Suprapubic skin (tissue), 4 donors: ENCODE results near the gene CENPA. TPM values are rescaled to one million over a fixed set of nuclear protein-coding genes. Genes with fewer than 3 reads are reported as not detected.
"Not testable (repeated sequence)": the region's sequence is repeated elsewhere in the genome, so short reads cannot be mapped to it uniquely, and the experiment has no call there.

ENCODE experiments used
- DNase-seq, 2 donors: peaks; one replicate each; pipeline ENCODE4 v3.0.0-alpha.2; 2019; ENCODE audit warnings: low spot score in 2 of 2
- H3K27ac ChIP-seq: fragments of 200-600 bp; sonication (generic); one replicate; pipeline ENCODE4 v1.5.1; 2019
- H3K27me3 ChIP-seq: fragments of 200-600 bp; sonication (generic); one replicate; pipeline ENCODE4 v1.5.1; 2019
- H3K36me3 ChIP-seq: fragments of 200-600 bp; sonication (generic); one replicate; pipeline ENCODE4 v1.5.1; 2019
- H3K4me1 ChIP-seq: fragments of 200-600 bp; sonication (generic); one replicate; pipeline ENCODE4 v1.5.1; 2019
- H3K4me3 ChIP-seq: fragments of 200-600 bp; sonication (generic); one replicate; pipeline ENCODE4 v1.5.1; 2019; ENCODE audit warnings: mild to moderate bottlenecking
- H3K9me3 ChIP-seq: fragments of 200-600 bp; sonication (generic); one replicate; pipeline ENCODE4 v1.5.1; 2019
- EP300 ChIP-seq: sonication (generic); formaldehyde crosslinking; IDR thresholded peaks from one replicate; pipeline ENCODE4 v1.6.1; 2017; ENCODE audit warnings: antibody characterized with exemption
- POLR2A ChIP-seq, 2 donors: fragments of 450-650 bp; IDR thresholded peaks; one replicate each; pipeline ENCODE4 v1.6.1; 2017; ENCODE audit warnings: antibody characterized with exemption in 2 of 2, mild to moderate bottlenecking in 2 of 2, moderate library complexity in 2 of 2
- POLR2AphosphoS5 ChIP-seq, 3 donors: sonication (generic); formaldehyde crosslinking; IDR thresholded peaks; one replicate each; pipeline ENCODE4 v1.6.1; 2017; ENCODE audit warnings: antibody characterized with exemption in 3 of 3
- whole genome bisulfite sequencing: methylation state at CpG from one replicate; pipeline ENCODE4 v1.1.5; 2018; 5-methylcytosine and 5-hydroxymethylcytosine counted together
- total RNA-seq, 4 donors: library from RNA; depleted of rRNA; stranded (reverse); fragments of >200 nt; gene quantifications; one replicate each; pipeline ENCODE4 v1.1.0, GENCODE V29; 2016
- TF ChIP-seq, protein P1 (sequence below), 2 donors: fragments of 200-600 bp in 1 of 2; fragments of 450-650 bp in 1 of 2; sonication (generic) in 1 of 2; IDR thresholded peaks; one replicate each; pipeline ENCODE4 v1.5.1; 2016 to 2019; ENCODE audit warnings: antibody characterized with exemption in 2 of 2, mild to moderate bottlenecking in 1 of 2, moderate library complexity in 1 of 2

Gene CENPA
- total RNA-seq, 4 donors from 2014 or later: 1.9 to 3.9 (median 3.0) TPM

GRCh38 chr2:26758790-26759321, 27.0 kb upstream of the CENPA start:
- Histone ChIP-seq H3K4me1 (peaks cover 18% of the 10 kb centered on the region), H3K27ac (peak overlapping the region; percentile 52)
- WGBS: 74% methylated on average over 7 of the region's 7 CpGs

GRCh38 chr2:26759845-26760244, 26.0 kb upstream of the CENPA start:
- Histone ChIP-seq H3K36me3 (no peaks in the 10 kb centered on the region), H3K4me3 (no peak overlapping the region), H3K27me3 (no peaks in the 10 kb centered on the region), H3K9me3 (no peaks in the 10 kb centered on the region), H3K4me1 (peaks cover 22% of the 10 kb centered on the region), H3K27ac (no peak overlapping the region)
- TF ChIP-seq EP300: no peak
- TF ChIP-seq, protein P1, sequence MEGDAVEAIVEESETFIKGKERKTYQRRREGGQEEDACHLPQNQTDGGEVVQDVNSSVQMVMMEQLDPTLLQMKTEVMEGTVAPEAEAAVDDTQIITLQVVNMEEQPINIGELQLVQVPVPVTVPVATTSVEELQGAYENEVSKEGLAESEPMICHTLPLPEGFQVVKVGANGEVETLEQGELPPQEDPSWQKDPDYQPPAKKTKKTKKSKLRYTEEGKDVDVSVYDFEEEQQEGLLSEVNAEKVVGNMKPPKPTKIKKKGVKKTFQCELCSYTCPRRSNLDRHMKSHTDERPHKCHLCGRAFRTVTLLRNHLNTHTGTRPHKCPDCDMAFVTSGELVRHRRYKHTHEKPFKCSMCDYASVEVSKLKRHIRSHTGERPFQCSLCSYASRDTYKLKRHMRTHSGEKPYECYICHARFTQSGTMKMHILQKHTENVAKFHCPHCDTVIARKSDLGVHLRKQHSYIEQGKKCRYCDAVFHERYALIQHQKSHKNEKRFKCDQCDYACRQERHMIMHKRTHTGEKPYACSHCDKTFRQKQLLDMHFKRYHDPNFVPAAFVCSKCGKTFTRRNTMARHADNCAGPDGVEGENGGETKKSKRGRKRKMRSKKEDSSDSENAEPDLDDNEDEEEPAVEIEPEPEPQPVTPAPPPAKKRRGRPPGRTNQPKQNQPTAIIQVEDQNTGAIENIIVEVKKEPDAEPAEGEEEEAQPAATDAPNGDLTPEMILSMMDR (IDR thresholded peaks at IDR 0.05): no peak
- no peak for DNase-seq
- WGBS: 97% methylated on average over 5 of the region's 5 CpGs

More at GRCh38 chr2:26758790-26759321, 27.0 kb upstream of the CENPA start:
- Histone ChIP-seq H3K27me3 (no peaks in the 10 kb centered on the region), H3K36me3 (no peaks in the 10 kb centered on the region), H3K4me3 (no peak overlapping the region), H3K9me3 (no peaks in the 10 kb centered on the region)
- TF ChIP-seq EP300: no peak
- DNase-seq: no peak

GRCh38 chr2:26760991-26761390, 24.9 kb upstream of the CENPA start:
- not testable (repeated sequence) for H3K27me3 ChIP-seq, H3K27ac ChIP-seq, H3K36me3 ChIP-seq, DNase-seq, H3K4me3 ChIP-seq, H3K9me3 ChIP-seq
- H3K4me1 ChIP-seq: peaks cover 33% of the 10 kb centered on the region
- 82% methylated on average over 10 of the region's 10 CpGs for WGBS

DNA sequence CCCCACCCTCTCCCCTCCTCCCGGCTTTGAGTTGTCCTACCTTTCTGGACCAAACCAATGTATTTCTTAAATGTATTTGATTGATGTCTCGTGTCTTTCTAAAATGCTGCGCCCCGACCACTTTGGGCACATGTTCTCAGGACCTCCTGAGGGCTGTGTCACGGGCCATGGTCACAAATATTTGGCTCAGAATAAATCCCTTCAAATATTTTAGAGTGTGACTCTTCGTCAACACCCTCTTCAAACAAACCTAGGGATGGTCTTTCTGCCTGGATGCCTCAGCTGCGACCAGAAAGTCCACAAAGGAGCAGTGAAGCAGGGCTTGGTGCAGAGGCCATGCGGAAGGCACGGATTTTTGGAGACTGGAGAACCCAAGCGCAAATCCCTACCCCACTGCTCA, 22.8 kb upstream of the CENPA start:
- WGBS: 98% methylated on average over 10 of the region's 10 CpGs
- Histone ChIP-seq H3K27ac (no peak overlapping the region), H3K9me3 (no peaks in the 10 kb centered on the region), H3K4me3 (no peak overlapping the region), H3K36me3 (no peaks in the 10 kb centered on the region), H3K27me3 (no peaks in the 10 kb centered on the region), H3K4me1 (peaks cover 51% of the 10 kb centered on the region)
- no peak for DNase-seq
- TF ChIP-seq EP300 (no peak), POLR2AphosphoS5 (IDR thresholded peaks at IDR 0.05) (no peak), POLR2A (IDR thresholded peaks at IDR 0.05) (no peak)
- TF ChIP-seq, protein P1 (IDR thresholded peaks at IDR 0.05): no peak

- Histone ChIP-seq H3K4me3 (peak within 1 kb of the TSS; percentile 67), H3K4me1 (peaks cover 55% of the 10 kb centered on the region), H3K9me3 (no peaks in the 10 kb centered on the region), H3K36me3 (no peaks in the 10 kb centered on the region), H3K27ac (peak within 1 kb of the TSS; percentile 88), H3K27me3 (no peaks in the 10 kb centered on the region)
- 2% methylated on average over 46 of the region's 68 CpGs for WGBS
- TF ChIP-seq EP300 (no peak), POLR2AphosphoS5 (IDR thresholded peaks at IDR 0.05) (peak in 1 of 3 donors; percentile 51), POLR2A (IDR thresholded peaks at IDR 0.05) (peak; percentile 20 to 90)
- TF ChIP-seq, protein P1 (IDR thresholded peaks at IDR 0.05): no peak
- peak; percentile 87 to 89 for DNase-seq
These were observed 21.6 kb upstream of the CENPA start, which contains the start of gene SLC35F6 for GRCh38 chr2:26764078-26764887. TSS of gene SLC35F6 (plus strand) at chr2:26764284. CDS start at chr2:26764350, 66 bp downstream.

DNA sequence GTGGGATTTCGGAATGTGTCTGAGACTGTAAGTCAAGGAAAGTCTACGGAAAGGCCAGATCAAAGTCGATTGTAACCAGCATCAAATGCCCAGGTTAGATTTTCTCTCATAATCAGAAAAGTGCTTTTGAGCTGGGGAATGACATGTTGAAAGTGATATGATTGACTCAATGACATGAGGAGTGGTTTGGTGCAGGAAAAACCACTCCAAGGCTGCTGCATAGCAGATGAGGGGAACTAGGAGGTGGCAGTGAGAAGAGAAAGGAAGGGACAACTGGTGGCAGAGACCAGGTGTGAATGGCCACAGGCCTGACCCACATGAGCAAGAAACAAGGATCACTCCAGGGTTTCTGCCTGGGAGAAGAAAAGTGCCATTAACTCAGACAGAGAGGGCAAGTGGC, 20.9 kb upstream of the CENPA start:
- no peaks in the 10 kb centered on the region for H3K27me3 ChIP-seq
- H3K4me1 ChIP-seq: peaks cover 61% of the 10 kb centered on the region
- no peak for DNase-seq
- no peaks in the 10 kb centered on the region for H3K36me3 ChIP-seq
- H3K9me3 ChIP-seq: no peaks in the 10 kb centered on the region
- H3K27ac ChIP-seq: peak overlapping the region; percentile 88
- peak overlapping the region; percentile 67 for H3K4me3 ChIP-seq
- TF ChIP-seq, protein P1 (IDR thresholded peaks at IDR 0.05): no peak
- no peak for TF ChIP-seq POLR2A (IDR thresholded peaks at IDR 0.05)
- TF ChIP-seq POLR2AphosphoS5 (IDR thresholded peaks at IDR 0.05): no peak
- TF ChIP-seq EP300: no peak
- 18% methylated on average over 3 of the region's 3 CpGs for WGBS
